Epithelial cell of esophagus (primary cell): ENCODE data around the gene SDR39U1.

Experiments used
- DNase-seq: peaks from one replicate; pipeline ENCODE4 v3.0.0; 2010; ENCODE audit warnings: low read depth
- H3K4me3 ChIP-seq: 2 replicates; pipeline ENCODE4 v1.5.1; 2011; ENCODE audit warnings: mild to moderate bottlenecking, low read length, control low read depth
- CTCF ChIP-seq: IDR thresholded peaks from 2 replicates; pipeline ENCODE4 v1.5.1; 2011; ENCODE audit warnings: low read depth, mild to moderate bottlenecking, low read length, control low read depth, inconsistent platforms; ENCODE audit not compliant: insufficient read depth; ENCODE audit errors: missing control alignments

The SDR39U1 gene

GRCh38 chr14:24427537-24428508, 14.8 kb downstream of the SDR39U1 start:
- no peak overlapping the region for H3K4me3 ChIP-seq
- TF ChIP-seq CTCF: no peak
- DNase-seq: no peak

- DNase-seq: peak; percentile 57
- no peak overlapping the region for H3K4me3 ChIP-seq
- TF ChIP-seq CTCF: no peak
Observed at GRCh38 chr14:24426912-24427536, 15.6 kb downstream of the SDR39U1 start.

GRCh38 chr14:24426150-24426911, 16.2 kb downstream of the SDR39U1 start:
- TF ChIP-seq CTCF: no peak
- DNase-seq: peak; percentile 30
- H3K4me3 ChIP-seq: no peak overlapping the region

GRCh38 chr14:24425704-24426103, 16.9 kb downstream of the SDR39U1 start:
- TF ChIP-seq CTCF: no peak
- peak; percentile 89 for DNase-seq
- H3K4me3 ChIP-seq: no peak overlapping the region

GRCh38 chr14:24422694-24423601, 19.6 kb downstream of the SDR39U1 start:
- TF ChIP-seq CTCF: no peak
- no peak for DNase-seq
- no peak overlapping the region for H3K4me3 ChIP-seq

- H3K4me3 ChIP-seq: no peak overlapping the region
- no peak for TF ChIP-seq CTCF
- DNase-seq: no peak
Observed at GRCh38 chr14:24422261-24422660, 20.3 kb downstream of the SDR39U1 start.
